GM12891 (cell line): Measurements from ENCODE around the gene LMNTD1.

Source experiments
- POLR2A ChIP-seq: IDR thresholded peaks from 2 replicates; pipeline ENCODE4 v1.6.1; 2011; ENCODE audit warnings: low read depth, low read length, control low read depth
- TAF1 ChIP-seq: IDR thresholded peaks from 2 replicates; pipeline ENCODE4 v1.6.1; 2011; ENCODE audit warnings: low read depth, low read length, control low read depth

DNA sequence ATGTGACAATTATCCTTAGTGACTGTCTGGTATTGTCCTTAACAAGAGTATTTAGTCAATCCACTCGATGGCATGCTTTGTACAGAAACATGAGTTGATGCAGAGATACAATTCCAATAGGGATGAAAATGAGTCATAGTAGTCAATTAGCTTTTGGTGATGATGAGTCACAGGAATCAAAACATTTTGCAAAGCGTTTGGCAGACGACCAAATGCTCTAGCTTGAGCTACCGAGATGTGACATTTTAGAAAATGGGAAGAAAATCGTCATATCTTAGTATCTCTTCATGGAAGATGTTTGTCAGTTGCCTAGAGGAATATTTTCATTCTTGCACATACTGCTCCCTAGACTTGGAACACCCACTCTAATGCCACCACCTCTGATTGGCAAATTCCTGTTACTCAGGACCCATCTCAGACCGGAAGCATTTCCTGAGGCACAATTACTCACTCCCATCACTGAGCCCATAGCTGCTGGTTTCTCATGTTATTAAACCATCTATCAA lies 95.0 kb downstream of the LMNTD1 start:
- no peak for TF ChIP-seq TAF1
- TF ChIP-seq POLR2A = no peak
